ENCODE measurements around the gene SPDYE2B.
"Not testable (repeated sequence)": the region's sequence is repeated elsewhere in the genome, so short reads cannot be mapped to it uniquely, and the experiment has no call there.

- TF ChIP-seq POLR2AphosphoS5 (IDR thresholded peaks at IDR 0.05; ENCODE audit: low read depth, low read length); POLR2A (IDR thresholded peaks at IDR 0.05; ENCODE audit: low read depth, low read length); TAF1 (IDR thresholded peaks at IDR 0.05; ENCODE audit: borderline replicate concordance, low read depth, low read length): not testable (repeated sequence)
Measured at GRCh38 chr7:102636956-102637355, 13.2 kb upstream of the SPDYE2B start.
